ENCODE data around the gene CALN1.
"Not testable (repeated sequence)": the region's sequence is repeated elsewhere in the genome, so short reads cannot be mapped to it uniquely, and the experiment has no call there.

Gene CALN1

GRCh38 chr7:71846160-71846559 is 566.0 kb downstream of the CALN1 start:
- DNase-seq (ENCODE audit: low read depth, low spot score) = no peak
- no peaks in the 10 kb centered on the region for H3K4me1 ChIP-seq (ENCODE audit: control insufficient read depth, insufficient read depth, low read length)
- H3K27ac ChIP-seq (ENCODE audit: low read length) = no peak overlapping the region
- no peaks in the 10 kb centered on the region for H3K9me3 ChIP-seq (ENCODE audit: control insufficient read depth, insufficient read depth, low read length)
- WGBS (ENCODE audit: insufficient coverage, insufficient read length) = no CpG with 5 or more reads among the region's 9 CpGs
- no peaks in the 10 kb centered on the region for H3K36me3 ChIP-seq (ENCODE audit: control insufficient read depth, insufficient read depth, low read length)
- no peaks in the 10 kb centered on the region for H3K27me3 ChIP-seq (ENCODE audit: control insufficient read depth, insufficient read depth, low read length)
- no peak overlapping the region for H3K4me3 ChIP-seq (ENCODE audit: low read length)

- Histone ChIP-seq H3K36me3 (ENCODE audit: control insufficient read depth, insufficient read depth, low read length) (no peaks in the 10 kb centered on the region), H3K9me3 (ENCODE audit: control insufficient read depth, insufficient read depth, low read length) (no peaks in the 10 kb centered on the region), H3K27ac (ENCODE audit: low read length) (no peak overlapping the region), H3K27me3 (ENCODE audit: control insufficient read depth, insufficient read depth, low read length) (no peaks in the 10 kb centered on the region), H3K4me3 (ENCODE audit: low read length) (no peak overlapping the region), H3K4me1 (ENCODE audit: control insufficient read depth, insufficient read depth, low read length) (no peaks in the 10 kb centered on the region)
- DNase-seq (ENCODE audit: low read depth, low spot score) = no peak
- no CpG with 5 or more reads among the region's 4 CpGs for WGBS (ENCODE audit: insufficient coverage, insufficient read length)
These were observed 568.5 kb downstream of the CALN1 start for GRCh38 chr7:71843676-71844075.

DNA sequence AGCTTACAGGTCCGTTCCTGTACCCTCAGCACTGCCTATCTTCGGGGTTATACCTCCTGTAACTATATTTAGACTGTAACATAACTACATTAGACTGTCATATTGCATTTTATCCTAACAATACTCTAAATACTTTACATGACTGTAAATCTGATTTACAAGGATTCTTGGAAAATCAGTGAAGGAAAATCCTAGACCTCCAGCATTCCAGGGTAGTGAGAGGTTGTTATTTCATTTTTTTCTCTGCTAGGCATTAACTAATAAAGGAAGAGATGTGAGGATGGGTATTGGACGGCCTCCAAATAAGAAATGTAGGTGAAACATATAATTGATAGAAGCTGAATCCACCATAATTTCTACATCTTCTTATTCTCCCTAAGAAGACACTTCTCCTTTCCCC is 569.4 kb downstream of the CALN1 start:
- WGBS (ENCODE audit: insufficient coverage, insufficient read length) = no CpG with 5 or more reads among the region's 3 CpGs
- H3K27ac ChIP-seq (ENCODE audit: low read length) = no peak overlapping the region
- no peaks in the 10 kb centered on the region for H3K36me3 ChIP-seq (ENCODE audit: control insufficient read depth, insufficient read depth, low read length)
- H3K4me3 ChIP-seq (ENCODE audit: low read length) = no peak overlapping the region
- H3K4me1 ChIP-seq (ENCODE audit: control insufficient read depth, insufficient read depth, low read length) = no peaks in the 10 kb centered on the region
- no peaks in the 10 kb centered on the region for H3K27me3 ChIP-seq (ENCODE audit: control insufficient read depth, insufficient read depth, low read length)
- H3K9me3 ChIP-seq (ENCODE audit: control insufficient read depth, insufficient read depth, low read length) = no peaks in the 10 kb centered on the region
- DNase-seq (ENCODE audit: low read depth, low spot score) = no peak

DNA sequence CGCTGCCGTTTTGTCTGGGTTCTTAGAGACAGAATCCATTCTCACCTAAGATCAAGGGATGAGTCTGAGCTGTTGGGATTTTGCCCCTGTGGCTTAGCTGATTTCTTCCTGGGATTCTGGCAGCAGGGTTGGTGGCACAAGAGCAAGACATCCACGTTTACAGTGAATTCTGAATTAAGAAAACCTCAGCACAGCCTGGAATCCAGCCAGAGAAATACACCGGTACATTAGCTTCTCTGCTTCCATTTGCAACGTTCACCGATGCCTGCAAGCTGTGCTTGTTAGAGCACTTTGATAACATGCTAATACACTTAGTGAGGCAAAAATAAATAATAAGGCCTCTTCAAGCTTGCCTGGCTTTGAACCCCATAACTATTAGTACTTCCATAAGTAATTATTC is 569.8 kb downstream of the CALN1 start:
- Histone ChIP-seq H3K27me3 (ENCODE audit: control insufficient read depth, insufficient read depth, low read length) (no peaks in the 10 kb centered on the region), H3K27ac (ENCODE audit: low read length) (no peak overlapping the region), H3K4me1 (ENCODE audit: control insufficient read depth, insufficient read depth, low read length) (no peaks in the 10 kb centered on the region), H3K4me3 (ENCODE audit: low read length) (no peak overlapping the region), H3K9me3 (ENCODE audit: control insufficient read depth, insufficient read depth, low read length) (no peaks in the 10 kb centered on the region), H3K36me3 (ENCODE audit: control insufficient read depth, insufficient read depth, low read length) (no peaks in the 10 kb centered on the region)
- no CpG with 5 or more reads among the region's 6 CpGs for WGBS (ENCODE audit: insufficient coverage, insufficient read length)
- no peak for DNase-seq (ENCODE audit: low read depth, low spot score)

DNA sequence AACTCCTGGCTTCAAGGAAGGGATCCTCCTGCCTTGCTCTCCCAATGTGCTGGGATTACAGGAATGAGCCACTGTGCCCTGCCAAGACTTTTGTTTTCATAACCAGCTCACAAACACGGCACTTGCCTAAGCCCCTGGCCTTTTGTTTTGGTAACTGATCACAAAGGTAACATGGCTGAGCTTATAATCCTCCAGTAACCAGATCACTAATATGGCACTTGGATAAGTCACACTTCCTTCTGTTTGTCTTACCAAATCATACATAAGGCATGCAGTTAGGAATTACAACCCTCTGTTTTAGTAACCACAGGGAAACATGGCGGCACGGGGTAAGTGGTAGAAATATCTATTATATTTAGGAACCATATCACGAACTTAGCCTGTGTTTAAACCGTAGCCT is 577.1 kb downstream of the CALN1 start:
- no peaks in the 10 kb centered on the region for H3K9me3 ChIP-seq (ENCODE audit: control insufficient read depth, insufficient read depth, low read length)
- no peaks in the 10 kb centered on the region for H3K4me1 ChIP-seq (ENCODE audit: control insufficient read depth, insufficient read depth, low read length)
- no peak overlapping the region for H3K27ac ChIP-seq (ENCODE audit: low read length)
- H3K36me3 ChIP-seq (ENCODE audit: control insufficient read depth, insufficient read depth, low read length) = no peaks in the 10 kb centered on the region
- no CpG with 5 or more reads among the region's 5 CpGs for WGBS (ENCODE audit: insufficient coverage, insufficient read length)
- H3K4me3 ChIP-seq (ENCODE audit: low read length) = no peak overlapping the region
- no peak for DNase-seq (ENCODE audit: low read depth, low spot score)
- no peaks in the 10 kb centered on the region for H3K27me3 ChIP-seq (ENCODE audit: control insufficient read depth, insufficient read depth, low read length)

- DNase-seq (ENCODE audit: low read depth, low spot score) = no peak
- whole genome bisulfite sequencing (ENCODE audit: insufficient coverage, insufficient read length) = no CpG with 5 or more reads among the region's 3 CpGs
- Histone ChIP-seq H3K27me3 (ENCODE audit: control insufficient read depth, insufficient read depth, low read length) (no peaks in the 10 kb centered on the region), H3K4me3 (ENCODE audit: low read length) (no peak overlapping the region), H3K27ac (ENCODE audit: low read length) (no peak overlapping the region), H3K9me3 (ENCODE audit: control insufficient read depth, insufficient read depth, low read length) (no peaks in the 10 kb centered on the region), H3K4me1 (ENCODE audit: control insufficient read depth, insufficient read depth, low read length) (no peaks in the 10 kb centered on the region), H3K36me3 (ENCODE audit: control insufficient read depth, insufficient read depth, low read length) (no peaks in the 10 kb centered on the region)
These were observed 582.6 kb downstream of the CALN1 start for GRCh38 chr7:71829515-71829914.

- Histone ChIP-seq H3K9me3 (ENCODE audit: control insufficient read depth, insufficient read depth, low read length) (no peaks in the 10 kb centered on the region), H3K4me3 (ENCODE audit: low read length) (no peak overlapping the region), H3K27ac (ENCODE audit: low read length) (no peak overlapping the region), H3K4me1 (ENCODE audit: control insufficient read depth, insufficient read depth, low read length) (no peaks in the 10 kb centered on the region), H3K27me3 (ENCODE audit: control insufficient read depth, insufficient read depth, low read length) (no peaks in the 10 kb centered on the region), H3K36me3 (ENCODE audit: control insufficient read depth, insufficient read depth, low read length) (no peaks in the 10 kb centered on the region)
- no CpG with 5 or more reads among the region's 2 CpGs for WGBS (ENCODE audit: insufficient coverage, insufficient read length)
- no peak for DNase-seq (ENCODE audit: low read depth, low spot score)
These were observed 583.8 kb downstream of the CALN1 start for GRCh38 chr7:71828361-71828760.

DNA sequence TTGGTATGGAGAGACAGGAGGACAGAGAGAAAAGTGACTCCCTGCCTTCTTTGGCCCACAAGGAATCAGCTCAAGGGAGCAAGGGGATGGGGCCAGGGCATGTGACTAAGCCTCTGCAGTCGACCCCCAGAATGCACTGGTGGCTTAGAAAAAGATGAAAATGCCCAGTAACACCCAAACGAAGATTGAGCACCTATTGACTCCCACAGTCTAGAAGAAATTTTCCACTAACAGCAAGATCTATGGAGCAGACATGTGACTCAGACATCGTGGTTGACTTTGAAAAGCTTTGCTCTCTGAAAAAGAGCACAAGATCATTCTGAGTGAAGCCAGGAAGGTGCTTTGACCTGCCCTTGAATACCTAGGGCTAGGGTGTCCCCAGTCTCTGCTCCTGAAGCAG is 586.0 kb downstream of the CALN1 start:
- H3K4me3 ChIP-seq (ENCODE audit: low read length) = no peak overlapping the region
- H3K27ac ChIP-seq (ENCODE audit: low read length) = no peak overlapping the region
- no peaks in the 10 kb centered on the region for H3K27me3 ChIP-seq (ENCODE audit: control insufficient read depth, insufficient read depth, low read length)
- WGBS (ENCODE audit: insufficient coverage, insufficient read length) = no CpG with 5 or more reads among the region's 3 CpGs
- H3K9me3 ChIP-seq (ENCODE audit: control insufficient read depth, insufficient read depth, low read length) = no peaks in the 10 kb centered on the region
- DNase-seq (ENCODE audit: low read depth, low spot score) = no peak
- no peaks in the 10 kb centered on the region for H3K4me1 ChIP-seq (ENCODE audit: control insufficient read depth, insufficient read depth, low read length)
- no peaks in the 10 kb centered on the region for H3K36me3 ChIP-seq (ENCODE audit: control insufficient read depth, insufficient read depth, low read length)

- DNase-seq (ENCODE audit: low read depth, low spot score) = no peak
- Histone ChIP-seq H3K4me1 (ENCODE audit: control insufficient read depth, insufficient read depth, low read length) (no peaks in the 10 kb centered on the region), H3K36me3 (ENCODE audit: control insufficient read depth, insufficient read depth, low read length) (no peaks in the 10 kb centered on the region), H3K27ac (ENCODE audit: low read length) (no peak overlapping the region), H3K4me3 (ENCODE audit: low read length) (no peak overlapping the region), H3K9me3 (ENCODE audit: control insufficient read depth, insufficient read depth, low read length) (no peaks in the 10 kb centered on the region), H3K27me3 (ENCODE audit: control insufficient read depth, insufficient read depth, low read length) (no peaks in the 10 kb centered on the region)
- WGBS (ENCODE audit: insufficient coverage, insufficient read length) = no CpG with 5 or more reads among the region's 9 CpGs
These were observed 588.0 kb downstream of the CALN1 start for GRCh38 chr7:71824006-71824760.

- no CpG with 5 or more reads among the region's 8 CpGs for WGBS (ENCODE audit: insufficient coverage, insufficient read length)
- not testable (repeated sequence) for H3K27ac ChIP-seq (ENCODE audit: low read length); H3K4me3 ChIP-seq (ENCODE audit: low read length); H3K4me1 ChIP-seq (ENCODE audit: control insufficient read depth, insufficient read depth, low read length); H3K9me3 ChIP-seq (ENCODE audit: control insufficient read depth, insufficient read depth, low read length); DNase-seq (ENCODE audit: low read depth, low spot score); H3K36me3 ChIP-seq (ENCODE audit: control insufficient read depth, insufficient read depth, low read length); H3K27me3 ChIP-seq (ENCODE audit: control insufficient read depth, insufficient read depth, low read length)
These were observed 589.7 kb downstream of the CALN1 start for GRCh38 chr7:71822406-71822805.

GRCh38 chr7:71817916-71818315 is 594.2 kb downstream of the CALN1 start:
- Histone ChIP-seq H3K9me3 (ENCODE audit: control insufficient read depth, insufficient read depth, low read length) (no peaks in the 10 kb centered on the region), H3K4me1 (ENCODE audit: control insufficient read depth, insufficient read depth, low read length) (no peaks in the 10 kb centered on the region), H3K4me3 (ENCODE audit: low read length) (no peak overlapping the region), H3K27ac (ENCODE audit: low read length) (no peak overlapping the region), H3K36me3 (ENCODE audit: control insufficient read depth, insufficient read depth, low read length) (no peaks in the 10 kb centered on the region), H3K27me3 (ENCODE audit: control insufficient read depth, insufficient read depth, low read length) (no peaks in the 10 kb centered on the region)
- WGBS (ENCODE audit: insufficient coverage, insufficient read length) = no CpG with 5 or more reads among the region's 1 CpG
- no peak for DNase-seq (ENCODE audit: low read depth, low spot score)

Data from iPS DF 6.9 (cell line).